Prostate gland (tissue), 2 donors: Measurements from ENCODE around the gene SIGLEC5. TPM values are rescaled to one million over a fixed set of nuclear protein-coding genes. Genes with fewer than 3 reads are reported as not detected.
"Not testable (repeated sequence)": the region's sequence is repeated elsewhere in the genome, so short reads cannot be mapped to it uniquely, and the experiment has no call there.

ENCODE experiments used
- DNase-seq: peaks from one replicate; pipeline ENCODE4 v3.0.0-alpha.2; 2019; ENCODE audit warnings: low spot score
- H3K27ac ChIP-seq, 2 donors: fragments of 200-600 bp; sonication (generic); 2 replicates each; pipeline ENCODE4 v1.5.1; 2017 to 2019
- H3K27me3 ChIP-seq: fragments of 200-600 bp; sonication (generic); replicated peaks from 2 replicates; pipeline ENCODE4 v1.5.1; 2019; ENCODE audit not compliant: insufficient read depth
- H3K36me3 ChIP-seq, 2 donors: fragments of 200-600 bp; sonication (generic); 1 replicate in 1 of 2; 2 replicates in 1 of 2; pipeline versions ENCODE4 v1.5.1 to v1.8.1; 2017 to 2019
- H3K4me1 ChIP-seq: fragments of 200-600 bp; sonication (generic); replicated peaks from 2 replicates; pipeline ENCODE4 v1.5.1; 2019
- H3K4me3 ChIP-seq, 2 donors: fragments of 200-600 bp; sonication (generic); 2 replicates each; pipeline ENCODE4 v1.5.1; 2017 to 2019
- H3K9me3 ChIP-seq: fragments of 200-600 bp; sonication (generic); 2 replicates; pipeline ENCODE4 v1.5.1; 2017
- POLR2A ChIP-seq: fragments of 450-650 bp; IDR thresholded peaks from one replicate; pipeline ENCODE4 v1.6.1; 2016; ENCODE audit warnings: antibody characterized with exemption, mild to moderate bottlenecking
- POLR2AphosphoS5 ChIP-seq: sonication (generic); formaldehyde crosslinking; IDR thresholded peaks from one replicate; pipeline ENCODE4 v1.6.1; 2017; ENCODE audit warnings: antibody characterized with exemption
- WGBS: methylation state at CpG from one replicate; pipeline ENCODE4 v1.1.5; 2018; 5-methylcytosine and 5-hydroxymethylcytosine counted together
- intact Hi-C: fragments of 100-400 bp; cut with DNase I; formaldehyde crosslinking; loops from one replicate; pipeline ENCODE4 v1.14.2; 2022
- total RNA-seq, 2 donors: library from RNA; depleted of rRNA; stranded (reverse); fragments of >200 nt; gene quantifications; one replicate each; pipeline ENCODE4 v1.1.0, GENCODE V29; 2016
- TF ChIP-seq, protein P1 (sequence below), 4 experiments: fragments of 200-600 bp in 2 of 4; fragments of 450-650 bp in 2 of 4; sonication (generic) in 2 of 4; IDR thresholded peaks; 1 replicate in 3 of 4; 2 replicates in 1 of 4; pipeline ENCODE4 v1.5.1; 2016 to 2019; ENCODE audit warnings: antibody characterized with exemption in 4 of 4, mild to moderate bottlenecking in 2 of 4, moderate library complexity in 2 of 4

The SIGLEC5 gene
- total RNA-seq, 2 donors from 2014 or later = not detected

- peaks cover 2% of the 10 kb centered on the region for H3K27me3 ChIP-seq
- no peak overlapping the region for H3K27ac ChIP-seq
- no peaks in the 10 kb centered on the region for H3K4me1 ChIP-seq
- intact Hi-C loops = no loop called here
- no peaks in the 10 kb centered on the region for H3K36me3 ChIP-seq
- H3K4me3 ChIP-seq = no peak overlapping the region
- no peaks in the 10 kb centered on the region for H3K9me3 ChIP-seq
- 71% methylated on average over 7 of the region's 7 CpGs for WGBS
- DNase-seq = no peak
- no peak for TF ChIP-seq POLR2A
- TF ChIP-seq, protein P1, sequence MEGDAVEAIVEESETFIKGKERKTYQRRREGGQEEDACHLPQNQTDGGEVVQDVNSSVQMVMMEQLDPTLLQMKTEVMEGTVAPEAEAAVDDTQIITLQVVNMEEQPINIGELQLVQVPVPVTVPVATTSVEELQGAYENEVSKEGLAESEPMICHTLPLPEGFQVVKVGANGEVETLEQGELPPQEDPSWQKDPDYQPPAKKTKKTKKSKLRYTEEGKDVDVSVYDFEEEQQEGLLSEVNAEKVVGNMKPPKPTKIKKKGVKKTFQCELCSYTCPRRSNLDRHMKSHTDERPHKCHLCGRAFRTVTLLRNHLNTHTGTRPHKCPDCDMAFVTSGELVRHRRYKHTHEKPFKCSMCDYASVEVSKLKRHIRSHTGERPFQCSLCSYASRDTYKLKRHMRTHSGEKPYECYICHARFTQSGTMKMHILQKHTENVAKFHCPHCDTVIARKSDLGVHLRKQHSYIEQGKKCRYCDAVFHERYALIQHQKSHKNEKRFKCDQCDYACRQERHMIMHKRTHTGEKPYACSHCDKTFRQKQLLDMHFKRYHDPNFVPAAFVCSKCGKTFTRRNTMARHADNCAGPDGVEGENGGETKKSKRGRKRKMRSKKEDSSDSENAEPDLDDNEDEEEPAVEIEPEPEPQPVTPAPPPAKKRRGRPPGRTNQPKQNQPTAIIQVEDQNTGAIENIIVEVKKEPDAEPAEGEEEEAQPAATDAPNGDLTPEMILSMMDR (IDR thresholded peaks at IDR 0.05) = no peak
- no peak for TF ChIP-seq POLR2AphosphoS5
These were observed 21.1 kb upstream of the SIGLEC5 start for GRCh38 chr19:51651216-51651846.

DNA sequence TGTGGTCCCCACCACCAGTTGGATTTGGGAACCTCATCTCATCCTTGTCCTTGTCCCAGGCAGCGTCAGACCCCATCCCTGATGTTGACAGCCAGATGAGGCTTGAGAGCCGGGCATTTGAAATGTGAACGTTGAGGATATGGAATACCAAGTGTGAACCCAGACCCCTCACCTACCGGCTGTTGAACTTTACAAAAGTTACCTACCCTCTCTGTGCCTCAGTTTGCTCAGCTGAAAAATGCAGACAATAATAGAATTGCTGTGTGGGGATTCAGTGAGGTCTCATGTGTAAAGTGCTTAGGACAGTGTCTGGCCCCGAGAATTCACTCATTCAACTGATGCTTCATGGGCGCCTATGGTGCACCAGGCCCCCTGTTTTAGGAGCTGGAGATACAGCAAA is 17.1 kb upstream of the SIGLEC5 start:
- TF ChIP-seq, protein P1 (IDR thresholded peaks at IDR 0.05) = no peak
- no peak for TF ChIP-seq POLR2A
- no peak overlapping the region for H3K27ac ChIP-seq
- no peaks in the 10 kb centered on the region for H3K36me3 ChIP-seq
- peaks cover 2% of the 10 kb centered on the region for H3K27me3 ChIP-seq
- no peak for DNase-seq
- intact Hi-C loops = no loop called here
- H3K4me3 ChIP-seq = no peak overlapping the region
- WGBS = 96% methylated on average over 6 of the region's 6 CpGs
- H3K9me3 ChIP-seq = no peaks in the 10 kb centered on the region
- H3K4me1 ChIP-seq = no peaks in the 10 kb centered on the region

GRCh38 chr19:51646730-51647129 is 16.5 kb upstream of the SIGLEC5 start, which contains the start of gene SIGLEC14:
TSS of gene SIGLEC14 (minus strand) at chr19:51646825. CDS start at chr19:51646759, 66 bp downstream.
- H3K4me3 ChIP-seq, H3K27me3 ChIP-seq, H3K27ac ChIP-seq, intact Hi-C loops, H3K4me1 ChIP-seq, DNase-seq, H3K9me3 ChIP-seq, H3K36me3 ChIP-seq: not testable (repeated sequence)
- WGBS = 22% methylated on average over 7 of the region's 10 CpGs

- TF ChIP-seq POLR2AphosphoS5 = no peak
- TF ChIP-seq POLR2A = no peak
- TF ChIP-seq, protein P1 (IDR thresholded peaks at IDR 0.05) = no peak
- H3K4me3 ChIP-seq = no peak overlapping the region
- no peak overlapping the region for H3K27ac ChIP-seq
- H3K36me3 ChIP-seq = no peaks in the 10 kb centered on the region
- H3K4me1 ChIP-seq = no peaks in the 10 kb centered on the region
- WGBS = 26% methylated on average over 11 of the region's 11 CpGs
- intact Hi-C loops = no loop called here
- no peak for DNase-seq
- H3K27me3 ChIP-seq = peaks cover 2% of the 10 kb centered on the region
- no peaks in the 10 kb centered on the region for H3K9me3 ChIP-seq
These were observed 14.6 kb upstream of the SIGLEC5 start for GRCh38 chr19:51644636-51645271.

- DNase-seq = no peak
- no peaks in the 10 kb centered on the region for H3K36me3 ChIP-seq
- no peak overlapping the region for H3K27ac ChIP-seq
- no peak overlapping the region for H3K4me3 ChIP-seq
- H3K9me3 ChIP-seq = no peaks in the 10 kb centered on the region
- H3K27me3 ChIP-seq = no peaks in the 10 kb centered on the region
- TF ChIP-seq, protein P1 (IDR thresholded peaks at IDR 0.05) = no peak
- no peak for TF ChIP-seq POLR2A
- no peak for TF ChIP-seq POLR2AphosphoS5
- no peaks in the 10 kb centered on the region for H3K4me1 ChIP-seq
- intact Hi-C loops = no loop called here
These were observed 11.4 kb upstream of the SIGLEC5 start for GRCh38 chr19:51641648-51642047.
